Stimulated activated CD4-positive, alpha-beta T cell treated with anti-CD3 and anti-CD28 coated beads, Interleukin-15, amount 100 ng/mL, for 24 hours (primary cell): ENCODE data around the gene ADIPOR2.
A peak's percentile ranks its signal among the peaks of the same experiment; 100 is the strongest.

Experiments
- DNase-seq: peaks from one replicate; pipeline ENCODE4 v3.0.0-alpha.2; 2020

The ADIPOR2 gene

GRCh38 chr12:1690578-1691122 is at the start of gene ADIPOR2:
Gene ADIPOR2, plus strand, starts transcription at chr12:1691070. Its CDS starts 63,274 bp downstream, at chr12:1754344.
- DNase-seq: peak; percentile 95

- DNase-seq: no peak
Observed at GRCh38 chr12:1642513-1642912, 48.4 kb upstream of the ADIPOR2 start.

- DNase-seq: no peak
Observed at GRCh38 chr12:1643043-1643442, 47.8 kb upstream of the ADIPOR2 start.

GRCh38 chr12:1643905-1644533 is 46.9 kb upstream of the ADIPOR2 start:
- DNase-seq: no peak

- no peak for DNase-seq
Observed at GRCh38 chr12:1644534-1645438, 46.1 kb upstream of the ADIPOR2 start.

GRCh38 chr12:1645819-1646218 is 45.1 kb upstream of the ADIPOR2 start:
- DNase-seq: no peak

- no peak for DNase-seq
Observed at GRCh38 chr12:1646569-1647284, 44.1 kb upstream of the ADIPOR2 start.

GRCh38 chr12:1647285-1647669 is 43.6 kb upstream of the ADIPOR2 start:
- DNase-seq: no peak

- DNase-seq: no peak
Observed at GRCh38 chr12:1650260-1650977, 40.5 kb upstream of the ADIPOR2 start.

- DNase-seq: no peak
Observed at GRCh38 chr12:1650978-1651361, 39.9 kb upstream of the ADIPOR2 start.

GRCh38 chr12:1651946-1652345 is 38.9 kb upstream of the ADIPOR2 start:
- DNase-seq: no peak

GRCh38 chr12:1655225-1655788 is 35.6 kb upstream of the ADIPOR2 start:
- no peak for DNase-seq

- DNase-seq: no peak
Observed at GRCh38 chr12:1656902-1657301, 34.0 kb upstream of the ADIPOR2 start.

- DNase-seq: no peak
Observed at GRCh38 chr12:1657688-1658087, 33.2 kb upstream of the ADIPOR2 start.

GRCh38 chr12:1660304-1661187 is 30.3 kb upstream of the ADIPOR2 start:
- DNase-seq: peak; percentile 48

- DNase-seq: peak; percentile 87
Observed at GRCh38 chr12:1661553-1662335, 29.1 kb upstream of the ADIPOR2 start.

- DNase-seq: peak; percentile 40
Observed at GRCh38 chr12:1662761-1663439, 28.0 kb upstream of the ADIPOR2 start.

GRCh38 chr12:1663440-1664132 is 27.3 kb upstream of the ADIPOR2 start:
- DNase-seq: no peak

- no peak for DNase-seq
Observed at GRCh38 chr12:1665366-1665765, 25.5 kb upstream of the ADIPOR2 start.
